HepG2 (cell line): Measurements from ENCODE around the gene AGAP3.
A peak's percentile ranks its signal among the peaks of the same experiment; 100 is the strongest.

Experiments
- BCL3 ChIP-seq: sonication (generic); formaldehyde crosslinking; IDR thresholded peaks from 2 replicates; pipeline ENCODE4 v1.5.1; 2020; ENCODE audit warnings: mild to moderate bottlenecking, missing genetic modification reagents, moderate library complexity
- BRCA1 ChIP-seq: sonication (generic); formaldehyde crosslinking; IDR thresholded peaks from 2 replicates; pipeline ENCODE4 v1.4.0; 2020; ENCODE audit warnings: missing genetic modification reagents
- CHCHD3 ChIP-seq: sonication (generic); formaldehyde crosslinking; IDR thresholded peaks from 2 replicates; pipeline ENCODE4 v1.8.0; 2022; ENCODE audit warnings: mild to moderate bottlenecking, missing genetic modification reagents, moderate library complexity
- CSRNP2 ChIP-seq: sonication (generic); formaldehyde crosslinking; conservative IDR thresholded peaks from 2 replicates; pipeline ENCODE4 v1.8.0; 2022; ENCODE audit warnings: low read depth, missing genetic modification reagents
- HOXD1 ChIP-seq: sonication (generic); formaldehyde crosslinking; IDR thresholded peaks from 2 replicates; pipeline ENCODE4 v1.5.0; 2020; ENCODE audit warnings: missing genetic modification reagents
- JUN ChIP-seq: sonication (generic); formaldehyde crosslinking; IDR thresholded peaks from 2 replicates; pipeline ENCODE4 v1.4.0; 2020; ENCODE audit warnings: mild to moderate bottlenecking, missing genetic modification reagents
- NR2C2 ChIP-seq: sonication (generic); formaldehyde crosslinking; IDR thresholded peaks from 2 replicates; pipeline ENCODE4 v1.4.0; 2020; ENCODE audit warnings: missing genetic modification reagents, mild to moderate bottlenecking, moderate library complexity, borderline replicate concordance
- RFX5 ChIP-seq: IDR thresholded peaks from 2 replicates; pipeline ENCODE4 v1.6.1; 2011; ENCODE audit warnings: low read depth, low read length, improper control_type of control experiment
- SALL2 ChIP-seq: sonication (generic); formaldehyde crosslinking; IDR thresholded peaks from 2 replicates; pipeline ENCODE4 v1.8.1; 2023; ENCODE audit warnings: mild to moderate bottlenecking, missing genetic modification reagents, inconsistent platforms
- ZFX ChIP-seq: sonication (generic); formaldehyde crosslinking; IDR thresholded peaks from 2 replicates; pipeline ENCODE4 v1.4.0; 2020; ENCODE audit warnings: mild to moderate bottlenecking, low read depth, missing genetic modification reagents, moderate library complexity
- ZNF670 ChIP-seq: sonication (generic); formaldehyde crosslinking; IDR thresholded peaks from 2 replicates; pipeline ENCODE4 v1.8.0; 2022; ENCODE audit warnings: mild to moderate bottlenecking, missing genetic modification reagents, borderline replicate concordance
- ZNF687 ChIP-seq: sonication (generic); formaldehyde crosslinking; IDR thresholded peaks from 2 replicates; pipeline ENCODE4 v1.5.1; 2020; ENCODE audit warnings: mild to moderate bottlenecking, missing genetic modification reagents, moderate library complexity

- 0 out of 2 replicates have a peak, but pooled peaks have one; percentile 25 for TF ChIP-seq ZFX (CRISPR knock-in tag)
- TF ChIP-seq CHCHD3 (CRISPR knock-in tag), result no peak
- TF ChIP-seq RFX5, result no peak
- TF ChIP-seq NR2C2, result no peak
- no peak for TF ChIP-seq HOXD1 (CRISPR knock-in tag)
- no peak for TF ChIP-seq JUN (CRISPR knock-in tag)
- TF ChIP-seq CSRNP2 (CRISPR knock-in tag), result no peak
- no peak for TF ChIP-seq BCL3 (CRISPR knock-in tag)
- TF ChIP-seq ZNF687 (CRISPR knock-in tag), result peak; percentile 30
- TF ChIP-seq SALL2, result no peak
- no peak for TF ChIP-seq BRCA1 (CRISPR knock-in tag)
- no peak for TF ChIP-seq ZNF670 (CRISPR knock-in tag)
These were observed 25.7 kb upstream of the AGAP3 start for GRCh38 chr7:151060416-151061212.
